SU-DHL-6 (cell line): Measurements from ENCODE around the gene FKBP1A.

ENCODE experiments used
- CTCF ChIP-seq: fragments of 200-600 bp; sonication (generic); IDR thresholded peaks from one replicate; pipeline ENCODE4 v1.5.1; 2017; ENCODE audit warnings: antibody characterized with exemption, mild to moderate bottlenecking, low read length, moderate library complexity; ENCODE audit not compliant: insufficient read depth, poor library complexity, severe bottlenecking
- EZH2phosphoT487 ChIP-seq: fragments of 200-600 bp; sonication (generic), shearing (Covaris generic); conservative IDR thresholded peaks from 2 replicates; pipeline ENCODE4 v1.6.1; 2018; ENCODE audit warnings: mild to moderate bottlenecking, antibody characterized with exemption, low read length, moderate library complexity, mixed read lengths

- TF ChIP-seq CTCF = no peak
- TF ChIP-seq EZH2phosphoT487 = no peak
These were observed 17.3 kb downstream of the FKBP1A start for GRCh38 chr20:1375515-1375914.
